Fibroblast of pulmonary artery (primary cell): ENCODE results near the gene HAUS1.

Experiments used
- DNase-seq: peaks from one replicate; pipeline ENCODE4 v3.0.0-alpha.2; 2010; ENCODE audit warnings: low read depth
- H3K4me3 ChIP-seq: replicated peaks from 2 replicates; pipeline ENCODE4 v1.5.1; 2011; ENCODE audit warnings: low read depth, mild to moderate bottlenecking, control low read depth, low read length, moderate library complexity
- CTCF ChIP-seq: IDR thresholded peaks from 2 replicates; pipeline ENCODE4 v1.5.1; 2011; ENCODE audit warnings: mild to moderate bottlenecking, control low read depth, low read length, inconsistent platforms; ENCODE audit errors: missing control alignments

HAUS1 gene

DNA sequence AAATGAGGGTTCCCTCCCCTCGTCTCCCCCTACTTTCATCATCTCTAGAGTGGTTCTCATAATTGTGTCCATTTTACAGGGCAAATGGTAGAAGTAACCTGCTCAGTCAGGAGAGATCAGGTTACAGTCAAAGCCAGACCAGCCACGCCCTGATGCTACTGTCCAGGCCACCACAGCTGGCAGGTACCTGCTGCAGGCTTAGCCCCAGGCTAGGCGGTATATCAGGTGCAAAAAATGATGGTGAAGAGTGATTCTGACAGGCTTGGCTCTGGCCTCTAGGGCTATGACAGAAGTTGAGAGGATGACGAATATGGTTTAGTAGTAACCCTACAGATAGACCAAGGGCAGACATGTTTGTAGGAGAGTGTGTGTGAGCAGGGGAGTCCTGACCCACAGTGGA, 67.1 kb downstream of the HAUS1 start:
- no peak for TF ChIP-seq CTCF
- no peak for DNase-seq
- H3K4me3 ChIP-seq: no peak overlapping the region

DNA sequence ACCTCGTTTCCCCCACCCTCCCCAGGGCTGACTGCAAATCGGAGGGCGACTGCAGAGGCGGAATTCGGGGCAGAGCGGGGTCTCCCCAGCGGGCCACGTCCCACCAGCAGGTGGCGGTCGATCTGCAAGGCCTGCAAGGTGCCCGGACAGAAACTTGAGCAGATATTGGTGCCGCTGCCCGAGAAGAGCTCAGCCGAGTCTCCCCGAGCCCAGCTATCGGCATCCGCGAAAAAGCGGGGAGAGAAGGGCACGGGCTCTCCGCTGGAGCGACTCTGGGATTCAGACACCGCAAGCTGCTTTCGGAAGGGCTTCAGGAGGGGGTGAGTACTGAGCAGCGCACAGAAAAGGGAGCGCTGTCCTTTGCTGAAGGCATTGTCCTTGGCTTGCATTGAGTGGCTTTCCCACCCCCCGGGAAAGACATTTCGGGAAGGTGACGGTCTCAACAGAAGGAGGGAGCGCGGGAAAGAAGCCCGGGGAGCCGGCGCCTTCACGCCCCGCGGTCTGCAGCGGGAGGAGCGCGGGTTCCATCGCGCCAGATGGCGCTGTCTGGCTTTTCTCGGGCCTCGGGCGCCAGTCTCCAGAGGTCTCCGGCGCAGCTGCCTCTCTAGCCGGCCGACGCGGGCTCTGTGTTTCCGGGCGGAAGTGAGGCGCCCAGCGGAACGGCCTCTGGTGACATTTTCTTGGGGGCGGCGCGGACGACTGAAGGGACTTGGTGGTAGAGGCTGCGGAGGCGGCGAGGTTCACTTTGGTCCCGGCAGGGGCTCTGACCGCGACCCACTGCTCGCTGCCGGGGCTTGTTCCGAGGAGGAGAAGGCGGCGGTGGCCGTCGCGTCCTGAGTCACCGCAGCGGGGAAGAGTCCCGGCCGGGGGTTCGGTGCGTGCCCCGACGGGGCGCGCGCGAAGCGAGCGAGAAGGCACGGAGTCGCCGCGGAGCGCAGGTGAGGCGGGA, 69.5 kb downstream of the HAUS1 start:
- TF ChIP-seq CTCF: peak; percentile 86
- H3K4me3 ChIP-seq: peak overlapping the region; percentile 89
- DNase-seq: peak; percentile 93

DNA sequence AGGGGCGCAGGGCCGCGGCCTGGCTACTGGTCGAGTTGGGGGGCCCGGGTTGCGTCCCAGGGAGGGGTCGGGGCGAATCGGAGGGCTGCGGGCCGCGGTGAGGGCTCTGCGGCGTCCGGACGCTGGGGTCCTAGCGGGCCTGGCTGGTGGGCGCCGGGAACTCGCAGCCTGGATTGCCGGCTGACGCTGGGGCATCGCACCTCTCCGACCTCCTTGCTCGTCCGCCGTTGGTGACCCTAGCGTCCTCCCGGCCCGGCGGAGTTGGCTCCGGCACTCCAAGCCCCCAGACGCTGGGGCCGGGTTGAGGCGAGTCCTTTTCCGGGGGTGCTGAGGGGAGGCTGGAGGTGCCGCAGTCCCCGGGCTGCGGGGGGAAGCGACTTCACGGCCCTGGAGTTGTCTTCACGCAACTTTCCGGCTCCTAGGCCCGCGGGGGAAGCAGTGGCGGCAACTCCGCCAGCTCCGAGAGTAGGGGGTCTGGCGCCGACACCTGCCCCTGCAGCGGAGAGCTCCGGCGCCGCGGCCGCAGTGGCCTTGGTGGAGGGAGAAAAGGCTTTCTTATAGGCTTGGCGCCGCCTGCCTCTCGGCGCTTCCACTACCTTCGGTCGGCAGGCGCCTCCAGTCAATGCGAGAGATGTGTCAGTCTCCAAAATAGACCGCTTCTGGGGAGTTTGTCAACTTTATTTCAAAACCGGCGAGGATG, 70.3 kb downstream of the HAUS1 start:
- peak overlapping the region; percentile 89 for H3K4me3 ChIP-seq
- DNase-seq: no peak
- peak; percentile 9 for TF ChIP-seq CTCF

- TF ChIP-seq CTCF: no peak
- H3K4me3 ChIP-seq: no peak overlapping the region
- no peak for DNase-seq
Observed at GRCh38 chr18:46176001-46176400, 71.8 kb downstream of the HAUS1 start.
